ENCODE measurements around the gene SYNPR.

SYNPR gene

GRCh38 chr3:63644212-63644797 is 366.2 kb downstream of the SYNPR start:
- no peak for DNase-seq

- peak; percentile 39 for DNase-seq
Measured at GRCh38 chr3:63644928-63645781, 367.0 kb downstream of the SYNPR start.

GRCh38 chr3:63652066-63652725 is 374.1 kb downstream of the SYNPR start, which contains the start of gene SNTN:
Gene SNTN (plus strand): TSS chr3:63652675. CDS start chr3:63652688, 13 bp downstream.
- DNase-seq = no peak

GRCh38 chr3:63654211-63654610 is 376.1 kb downstream of the SYNPR start:
- DNase-seq = no peak

- no peak for DNase-seq
Measured at GRCh38 chr3:63654931-63655330, 376.8 kb downstream of the SYNPR start.

GRCh38 chr3:63655519-63655918 is 377.4 kb downstream of the SYNPR start:
- no peak for DNase-seq

- no peak for DNase-seq
Measured at GRCh38 chr3:63656786-63657185, 378.7 kb downstream of the SYNPR start.

- no peak for DNase-seq
Measured at GRCh38 chr3:63661242-63661641, 383.1 kb downstream of the SYNPR start.

GRCh38 chr3:63662011-63662410 is 383.9 kb downstream of the SYNPR start:
- DNase-seq = no peak

GRCh38 chr3:63662500-63662899 is 384.4 kb downstream of the SYNPR start:
- no peak for DNase-seq

Measured in NCI-H2171 treated with DMSO at 0.1 percent for 48 hours (cell line).